ENCODE measurements around the gene MOV10. TPM values are rescaled to one million over a fixed set of nuclear protein-coding genes. Genes with fewer than 3 reads are reported as not detected.

Gene MOV10
- total and polyA plus RNA-seq, 9 of the 15 experiments (the other 6 are each of a cell fraction or from before 2014, with no cell fraction given), result 16.7 to 105 (median 49.5) TPM

DNA sequence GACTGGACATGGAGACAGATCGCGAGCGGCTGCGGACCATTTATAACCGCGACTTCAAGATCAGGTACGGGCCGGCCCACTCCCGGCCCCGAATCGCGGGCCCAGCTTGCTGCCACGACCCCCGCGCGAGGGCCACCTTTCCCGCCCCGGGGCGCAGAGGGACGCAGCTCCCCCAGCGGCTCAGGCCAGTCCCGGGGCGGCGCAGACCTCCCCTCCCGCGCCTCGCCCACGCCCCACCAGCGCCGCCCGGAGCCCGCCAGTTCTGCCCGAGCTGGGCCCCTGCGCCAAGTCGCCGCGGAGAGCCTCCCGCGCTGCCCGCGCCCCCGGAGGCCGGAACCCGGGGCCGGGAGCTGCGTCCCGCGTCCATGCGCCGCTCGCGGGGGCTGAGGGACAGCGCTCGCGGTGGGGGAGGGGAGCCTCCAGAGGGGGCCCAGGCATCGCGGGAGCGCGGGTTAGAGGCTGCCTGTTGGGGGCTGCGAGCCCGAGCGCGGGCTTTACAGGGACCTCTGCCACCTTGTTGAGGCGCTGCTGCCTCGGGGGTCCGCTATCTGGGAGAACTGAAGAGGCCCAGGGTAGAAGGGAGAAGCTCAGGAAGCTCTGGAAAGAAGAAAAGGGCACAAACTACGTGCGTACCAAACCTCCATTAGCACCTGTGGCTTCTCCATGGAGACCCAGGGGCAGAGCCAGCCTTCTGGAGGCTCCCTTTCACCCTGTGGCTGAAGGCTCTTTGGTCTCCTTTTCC is 698 bp downstream of the MOV10 start (continued):
- TF ChIP-seq SAFB2 (IDR thresholded peaks at IDR 0.05; ENCODE audit: borderline replicate concordance, low read depth, low read length, severe bottlenecking) (no peak), LARP7 (IDR thresholded peaks at IDR 0.05) (no peak), ZNF707 (CRISPR knock-in tag; conservative IDR thresholded peaks at IDR 0.05) (no peak), ZFPM2 (CRISPR knock-in tag; IDR thresholded peaks at IDR 0.05) (no peak), POLR3A (IDR thresholded peaks at IDR 0.05; ENCODE audit: borderline replicate concordance, extremely low read depth, insufficient read depth, insufficient read length) (no peak), RUNX1 (IDR thresholded peaks at IDR 0.05; ENCODE audit: low read depth) (no peak), HDAC3 (IDR thresholded peaks at IDR 0.05; ENCODE audit: borderline replicate concordance, partially characterized antibody) (no peak), WHSC1 (IDR thresholded peaks at IDR 0.05; ENCODE audit: low read length) (no peak), MAZ (CRISPR knock-in tag; conservative IDR thresholded peaks at IDR 0.05 in 1 of 2, IDR thresholded peaks at IDR 0.05 in 1 of 2) (peak in 1 of 2 experiments; percentile 79; a peak in 3 of 4 replicates), TRIM24 (IDR thresholded peaks at IDR 0.05) (no peak), BCL6 (CRISPR knock-in tag; IDR thresholded peaks at IDR 0.05) (no peak), CBFB (CRISPR knock-in tag; IDR thresholded peaks at IDR 0.05) (no peak), SREBF1 (IDR thresholded peaks at IDR 0.05; ENCODE audit: borderline replicate concordance, low read depth, low read length) (no peak), BRCA1 (IDR thresholded peaks at IDR 0.05) (no peak), BRCA1 (CRISPR knock-in tag; IDR thresholded peaks at IDR 0.05) (no peak), PTRF (tag; IDR thresholded peaks at IDR 0.05) (no peak), GABPB2 (CRISPR knock-in tag; conservative IDR thresholded peaks at IDR 0.05) (no peak), ZNF431 (CRISPR knock-in tag; IDR thresholded peaks at IDR 0.05) (no peak; the same call in 1 of the 2 replicates)
- TF ChIP-seq, protein P1, sequence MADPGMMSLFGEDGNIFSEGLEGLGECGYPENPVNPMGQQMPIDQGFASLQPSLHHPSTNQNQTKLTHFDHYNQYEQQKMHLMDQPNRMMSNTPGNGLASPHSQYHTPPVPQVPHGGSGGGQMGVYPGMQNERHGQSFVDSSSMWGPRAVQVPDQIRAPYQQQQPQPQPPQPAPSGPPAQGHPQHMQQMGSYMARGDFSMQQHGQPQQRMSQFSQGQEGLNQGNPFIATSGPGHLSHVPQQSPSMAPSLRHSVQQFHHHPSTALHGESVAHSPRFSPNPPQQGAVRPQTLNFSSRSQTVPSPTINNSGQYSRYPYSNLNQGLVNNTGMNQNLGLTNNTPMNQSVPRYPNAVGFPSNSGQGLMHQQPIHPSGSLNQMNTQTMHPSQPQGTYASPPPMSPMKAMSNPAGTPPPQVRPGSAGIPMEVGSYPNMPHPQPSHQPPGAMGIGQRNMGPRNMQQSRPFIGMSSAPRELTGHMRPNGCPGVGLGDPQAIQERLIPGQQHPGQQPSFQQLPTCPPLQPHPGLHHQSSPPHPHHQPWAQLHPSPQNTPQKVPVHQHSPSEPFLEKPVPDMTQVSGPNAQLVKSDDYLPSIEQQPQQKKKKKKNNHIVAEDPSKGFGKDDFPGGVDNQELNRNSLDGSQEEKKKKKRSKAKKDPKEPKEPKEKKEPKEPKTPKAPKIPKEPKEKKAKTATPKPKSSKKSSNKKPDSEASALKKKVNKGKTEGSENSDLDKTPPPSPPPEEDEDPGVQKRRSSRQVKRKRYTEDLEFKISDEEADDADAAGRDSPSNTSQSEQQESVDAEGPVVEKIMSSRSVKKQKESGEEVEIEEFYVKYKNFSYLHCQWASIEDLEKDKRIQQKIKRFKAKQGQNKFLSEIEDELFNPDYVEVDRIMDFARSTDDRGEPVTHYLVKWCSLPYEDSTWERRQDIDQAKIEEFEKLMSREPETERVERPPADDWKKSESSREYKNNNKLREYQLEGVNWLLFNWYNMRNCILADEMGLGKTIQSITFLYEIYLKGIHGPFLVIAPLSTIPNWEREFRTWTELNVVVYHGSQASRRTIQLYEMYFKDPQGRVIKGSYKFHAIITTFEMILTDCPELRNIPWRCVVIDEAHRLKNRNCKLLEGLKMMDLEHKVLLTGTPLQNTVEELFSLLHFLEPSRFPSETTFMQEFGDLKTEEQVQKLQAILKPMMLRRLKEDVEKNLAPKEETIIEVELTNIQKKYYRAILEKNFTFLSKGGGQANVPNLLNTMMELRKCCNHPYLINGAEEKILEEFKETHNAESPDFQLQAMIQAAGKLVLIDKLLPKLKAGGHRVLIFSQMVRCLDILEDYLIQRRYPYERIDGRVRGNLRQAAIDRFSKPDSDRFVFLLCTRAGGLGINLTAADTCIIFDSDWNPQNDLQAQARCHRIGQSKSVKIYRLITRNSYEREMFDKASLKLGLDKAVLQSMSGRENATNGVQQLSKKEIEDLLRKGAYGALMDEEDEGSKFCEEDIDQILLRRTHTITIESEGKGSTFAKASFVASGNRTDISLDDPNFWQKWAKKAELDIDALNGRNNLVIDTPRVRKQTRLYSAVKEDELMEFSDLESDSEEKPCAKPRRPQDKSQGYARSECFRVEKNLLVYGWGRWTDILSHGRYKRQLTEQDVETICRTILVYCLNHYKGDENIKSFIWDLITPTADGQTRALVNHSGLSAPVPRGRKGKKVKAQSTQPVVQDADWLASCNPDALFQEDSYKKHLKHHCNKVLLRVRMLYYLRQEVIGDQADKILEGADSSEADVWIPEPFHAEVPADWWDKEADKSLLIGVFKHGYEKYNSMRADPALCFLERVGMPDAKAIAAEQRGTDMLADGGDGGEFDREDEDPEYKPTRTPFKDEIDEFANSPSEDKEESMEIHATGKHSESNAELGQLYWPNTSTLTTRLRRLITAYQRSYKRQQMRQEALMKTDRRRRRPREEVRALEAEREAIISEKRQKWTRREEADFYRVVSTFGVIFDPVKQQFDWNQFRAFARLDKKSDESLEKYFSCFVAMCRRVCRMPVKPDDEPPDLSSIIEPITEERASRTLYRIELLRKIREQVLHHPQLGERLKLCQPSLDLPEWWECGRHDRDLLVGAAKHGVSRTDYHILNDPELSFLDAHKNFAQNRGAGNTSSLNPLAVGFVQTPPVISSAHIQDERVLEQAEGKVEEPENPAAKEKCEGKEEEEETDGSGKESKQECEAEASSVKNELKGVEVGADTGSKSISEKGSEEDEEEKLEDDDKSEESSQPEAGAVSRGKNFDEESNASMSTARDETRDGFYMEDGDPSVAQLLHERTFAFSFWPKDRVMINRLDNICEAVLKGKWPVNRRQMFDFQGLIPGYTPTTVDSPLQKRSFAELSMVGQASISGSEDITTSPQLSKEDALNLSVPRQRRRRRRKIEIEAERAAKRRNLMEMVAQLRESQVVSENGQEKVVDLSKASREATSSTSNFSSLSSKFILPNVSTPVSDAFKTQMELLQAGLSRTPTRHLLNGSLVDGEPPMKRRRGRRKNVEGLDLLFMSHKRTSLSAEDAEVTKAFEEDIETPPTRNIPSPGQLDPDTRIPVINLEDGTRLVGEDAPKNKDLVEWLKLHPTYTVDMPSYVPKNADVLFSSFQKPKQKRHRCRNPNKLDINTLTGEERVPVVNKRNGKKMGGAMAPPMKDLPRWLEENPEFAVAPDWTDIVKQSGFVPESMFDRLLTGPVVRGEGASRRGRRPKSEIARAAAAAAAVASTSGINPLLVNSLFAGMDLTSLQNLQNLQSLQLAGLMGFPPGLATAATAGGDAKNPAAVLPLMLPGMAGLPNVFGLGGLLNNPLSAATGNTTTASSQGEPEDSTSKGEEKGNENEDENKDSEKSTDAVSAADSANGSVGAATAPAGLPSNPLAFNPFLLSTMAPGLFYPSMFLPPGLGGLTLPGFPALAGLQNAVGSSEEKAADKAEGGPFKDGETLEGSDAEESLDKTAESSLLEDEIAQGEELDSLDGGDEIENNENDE (IDR thresholded peaks at IDR 0.05; ENCODE audit: low read depth, low read length), result no peak
